ENCODE measurements around the gene TCAP.
"Not testable (repeated sequence)": the region's sequence is repeated elsewhere in the genome, so short reads cannot be mapped to it uniquely, and the experiment has no call there.

The TCAP gene

DNA sequence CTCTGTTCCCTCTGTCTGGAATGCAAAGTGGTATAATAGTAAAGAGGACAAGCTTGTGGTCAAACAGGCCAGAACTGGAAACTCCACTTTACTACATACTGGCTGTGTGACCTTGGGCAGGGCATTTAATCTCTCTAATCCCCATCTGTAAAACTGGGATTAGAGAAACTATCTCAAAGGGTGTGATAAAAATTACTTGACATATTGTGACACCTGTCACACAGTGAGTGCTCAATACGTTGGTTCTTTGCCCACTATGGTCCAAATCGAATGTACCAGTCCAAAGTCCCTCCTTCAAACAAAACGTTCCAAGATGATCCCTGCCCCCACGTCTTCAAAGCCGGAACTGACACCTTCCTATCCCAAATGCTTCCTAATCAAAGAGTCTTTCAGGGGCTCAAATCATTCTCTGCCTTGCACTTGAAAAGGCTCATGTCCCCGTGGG, 22.0 kb downstream of the TCAP start:
- DNase-seq: no peak

DNA sequence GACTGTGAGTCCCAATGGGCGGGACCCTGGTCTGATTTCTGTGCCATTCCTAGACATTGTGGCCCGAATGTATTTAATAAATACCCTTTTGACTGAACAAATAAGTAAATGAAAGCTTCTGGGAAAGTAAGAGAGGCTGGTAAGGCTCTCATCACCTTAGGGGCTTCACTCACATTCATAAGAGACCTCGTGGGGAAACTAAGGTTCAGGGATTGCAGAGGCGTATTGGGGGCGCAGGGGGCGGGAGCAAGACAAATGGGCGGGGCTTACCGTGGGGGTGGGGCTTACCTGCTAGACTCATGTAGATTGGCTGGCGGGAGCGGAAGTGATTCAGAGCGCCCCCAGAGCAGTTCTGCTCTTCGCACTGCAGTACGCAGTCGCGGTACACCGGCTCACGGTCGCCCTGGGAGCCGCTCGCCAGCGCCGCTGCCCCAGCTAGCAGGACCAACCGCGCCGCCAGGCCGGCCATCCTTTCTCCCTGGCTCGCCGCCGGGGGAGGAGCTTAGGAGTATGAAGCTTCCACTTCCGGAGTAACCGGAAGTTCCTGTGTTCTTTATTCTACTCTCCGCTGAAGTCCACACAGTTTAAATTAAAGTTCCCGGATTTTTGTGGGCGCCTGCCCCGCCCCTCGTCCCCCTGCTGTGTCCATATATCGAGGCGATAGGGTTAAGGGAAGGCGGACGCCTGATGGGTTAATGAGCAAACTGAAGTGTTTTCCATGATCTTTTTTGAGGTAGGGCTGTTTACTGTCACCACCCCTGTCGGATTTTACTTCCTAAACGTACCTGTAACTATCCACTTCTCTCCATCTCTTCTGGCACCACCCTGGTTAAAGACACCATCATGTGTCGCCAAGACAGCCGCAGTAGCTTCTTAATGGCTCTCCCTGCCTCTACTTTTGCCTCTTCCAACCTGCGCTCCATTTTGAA, 22.7 kb downstream of the TCAP start, which contains the start of gene PGAP3:
TSS of gene PGAP3 (minus strand) at position 512 of the 929 bp plus-strand sequence. CDS start at position 469, 43 bp downstream.
- peak; percentile 76 to 78 for DNase-seq

DNA sequence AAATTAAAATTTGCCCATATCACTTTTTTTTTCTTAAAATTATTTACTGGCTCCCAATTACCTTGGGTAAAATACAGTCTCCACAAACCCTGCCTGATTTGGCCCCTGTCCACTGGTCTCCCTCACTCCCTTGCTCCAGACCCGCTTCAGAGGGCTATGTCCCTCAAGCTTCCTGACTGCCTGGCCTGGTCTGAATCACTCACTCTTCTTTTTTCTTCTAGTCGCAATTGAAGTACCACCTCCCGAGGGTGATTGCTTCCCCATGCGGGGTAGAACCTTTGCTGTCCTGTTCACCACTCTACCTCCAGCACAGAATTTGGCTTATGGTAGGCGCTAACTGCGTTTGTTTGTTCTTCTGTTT, 23.3 kb downstream of the TCAP start:
- DNase-seq: no peak

DNA sequence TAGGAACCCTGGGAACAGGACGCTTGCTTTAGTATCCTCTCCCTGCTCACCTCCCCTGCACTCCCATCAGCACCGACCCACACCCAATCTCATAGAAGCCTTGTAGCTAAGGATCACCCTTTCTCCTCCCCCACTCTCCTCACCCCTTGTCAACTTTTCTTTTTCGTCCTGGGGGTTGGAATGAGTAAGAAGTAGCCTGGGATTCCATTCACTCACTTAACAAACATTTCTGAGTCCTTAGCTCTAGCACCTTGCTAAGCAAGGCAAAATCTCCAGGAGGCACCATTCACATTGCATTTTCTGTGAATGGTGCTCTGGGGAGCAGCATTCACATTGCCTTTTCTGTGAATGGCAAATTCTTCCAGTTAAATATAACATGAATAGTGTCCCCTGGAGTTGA, 23.8 kb downstream of the TCAP start:
- DNase-seq: no peak

DNA sequence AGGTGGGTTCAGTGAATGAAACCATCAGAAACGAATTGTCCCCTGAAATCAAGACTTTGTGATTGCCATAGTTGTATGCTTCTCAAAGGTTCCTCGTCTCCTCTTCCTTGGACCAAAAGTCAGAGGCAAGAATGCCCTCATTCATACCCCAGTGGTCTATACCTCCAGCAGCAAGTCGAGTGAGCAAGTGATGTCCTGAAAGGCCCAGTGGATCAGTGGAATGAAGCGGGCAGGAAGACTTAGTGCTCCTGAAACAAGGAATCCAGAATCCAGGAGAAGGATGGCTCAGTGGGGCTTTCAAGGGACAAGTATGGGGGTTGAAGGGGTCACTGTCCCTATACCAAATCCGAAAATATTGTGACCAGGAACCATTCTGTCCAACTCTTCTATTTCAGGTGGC, 29.4 kb downstream of the TCAP start:
- no peak for DNase-seq

DNA sequence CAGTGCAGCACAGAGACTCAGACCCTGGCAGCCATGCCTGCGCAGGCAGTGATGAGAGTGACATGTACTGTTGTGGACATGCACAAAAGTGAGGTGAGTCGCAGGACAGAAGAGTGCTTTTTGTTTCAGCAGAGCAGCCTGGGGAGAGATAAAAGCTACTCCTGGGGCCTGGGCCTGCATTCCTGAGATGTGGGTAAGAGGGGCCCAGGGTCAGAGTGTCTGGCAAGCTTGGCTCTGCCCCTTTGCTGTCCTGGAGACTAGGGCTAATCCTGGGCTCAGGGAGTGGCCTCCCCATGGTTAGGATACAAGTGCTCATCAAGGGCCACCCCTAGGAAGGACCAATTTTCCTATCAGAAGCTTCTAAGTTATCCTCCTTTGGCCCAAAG, 29.9 kb downstream of the TCAP start:
- DNase-seq: no peak

DNA sequence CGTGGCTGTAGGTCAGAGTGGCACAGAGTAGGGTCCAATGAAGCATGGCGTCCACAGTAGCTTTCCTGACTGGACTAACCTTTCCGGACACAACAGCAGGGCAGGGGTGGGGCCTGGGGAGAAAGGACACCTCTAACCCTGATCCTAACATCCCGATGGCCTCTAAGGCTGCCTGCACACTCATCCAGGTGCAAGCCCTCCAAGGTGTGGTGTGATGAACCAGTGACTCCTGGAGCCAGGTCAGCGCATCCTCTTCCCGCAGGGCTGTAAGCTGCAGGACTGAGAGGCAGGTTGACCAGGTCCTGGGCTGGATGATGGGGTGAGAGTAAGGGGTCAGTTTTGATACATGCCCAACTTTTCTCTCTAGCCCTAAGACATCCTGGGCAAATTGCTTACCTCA, 31.6 kb downstream of the TCAP start:
- no peak for DNase-seq

DNA sequence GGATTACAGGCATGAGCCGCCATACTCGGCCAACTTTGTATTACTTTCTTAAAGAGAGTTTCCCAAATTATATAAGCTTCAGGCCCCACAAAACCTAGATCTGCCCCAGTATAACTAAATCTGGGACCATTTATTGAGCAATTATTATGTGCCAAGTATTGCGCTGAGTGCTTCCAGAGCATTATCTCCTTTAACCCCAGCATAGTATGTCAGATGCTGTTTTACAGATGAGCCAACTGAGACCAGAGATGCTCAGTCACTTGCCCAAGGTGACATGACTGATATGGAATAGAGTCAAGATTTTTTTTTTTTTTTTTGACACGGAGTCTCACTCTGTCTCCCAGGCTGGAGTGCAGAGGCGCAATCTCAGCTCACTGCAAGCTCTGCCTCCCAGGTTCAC, 32.8 kb downstream of the TCAP start:
- DNase-seq: no peak

DNA sequence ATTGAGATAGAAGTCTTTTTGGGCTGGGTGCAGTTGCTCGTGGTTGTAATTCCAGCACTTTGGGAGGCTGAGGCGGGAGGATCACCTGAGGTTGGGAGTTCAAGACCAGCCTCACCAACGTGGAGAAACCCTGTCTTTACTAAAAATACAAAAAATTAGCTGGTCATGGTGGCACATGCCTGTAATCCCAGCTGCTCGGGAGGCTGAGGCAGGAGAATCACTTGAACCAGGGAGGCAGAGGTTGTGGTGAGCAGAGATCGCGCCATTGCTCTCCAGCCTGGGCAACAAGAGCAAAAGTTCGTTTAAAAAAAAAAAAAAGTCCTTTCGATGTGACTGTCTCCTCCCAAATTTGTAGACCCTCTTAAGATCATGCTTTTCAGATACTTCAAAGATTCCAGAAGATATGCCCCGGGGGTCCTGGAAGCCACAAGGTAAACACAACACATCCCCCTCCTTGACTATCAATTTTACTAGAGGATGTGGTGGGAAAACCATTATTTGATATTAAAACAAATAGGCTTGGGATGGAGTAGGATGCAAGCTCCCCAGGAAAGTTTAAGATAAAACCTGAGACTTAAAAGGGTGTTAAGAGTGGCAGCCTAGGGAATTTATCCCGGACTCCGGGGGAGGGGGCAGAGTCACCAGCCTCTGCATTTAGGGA, 34.1 kb downstream of the TCAP start:
- DNase-seq: not testable (repeated sequence)

DNA sequence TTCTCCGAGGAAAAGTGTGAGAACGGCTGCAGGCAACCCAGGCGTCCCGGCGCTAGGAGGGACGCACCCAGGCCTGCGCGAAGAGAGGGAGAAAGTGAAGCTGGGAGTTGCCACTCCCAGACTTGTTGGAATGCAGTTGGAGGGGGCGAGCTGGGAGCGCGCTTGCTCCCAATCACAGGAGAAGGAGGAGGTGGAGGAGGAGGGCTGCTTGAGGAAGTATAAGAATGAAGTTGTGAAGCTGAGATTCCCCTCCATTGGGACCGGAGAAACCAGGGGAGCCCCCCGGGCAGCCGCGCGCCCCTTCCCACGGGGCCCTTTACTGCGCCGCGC, 34.6 kb downstream of the TCAP start, which contains the start of gene ERBB2:
TSS of gene ERBB2 (plus strand) at position 247 of the 330 bp plus-strand sequence. CDS start 175 bp downstream, outside the sequence.
- DNase-seq: no peak

DNA sequence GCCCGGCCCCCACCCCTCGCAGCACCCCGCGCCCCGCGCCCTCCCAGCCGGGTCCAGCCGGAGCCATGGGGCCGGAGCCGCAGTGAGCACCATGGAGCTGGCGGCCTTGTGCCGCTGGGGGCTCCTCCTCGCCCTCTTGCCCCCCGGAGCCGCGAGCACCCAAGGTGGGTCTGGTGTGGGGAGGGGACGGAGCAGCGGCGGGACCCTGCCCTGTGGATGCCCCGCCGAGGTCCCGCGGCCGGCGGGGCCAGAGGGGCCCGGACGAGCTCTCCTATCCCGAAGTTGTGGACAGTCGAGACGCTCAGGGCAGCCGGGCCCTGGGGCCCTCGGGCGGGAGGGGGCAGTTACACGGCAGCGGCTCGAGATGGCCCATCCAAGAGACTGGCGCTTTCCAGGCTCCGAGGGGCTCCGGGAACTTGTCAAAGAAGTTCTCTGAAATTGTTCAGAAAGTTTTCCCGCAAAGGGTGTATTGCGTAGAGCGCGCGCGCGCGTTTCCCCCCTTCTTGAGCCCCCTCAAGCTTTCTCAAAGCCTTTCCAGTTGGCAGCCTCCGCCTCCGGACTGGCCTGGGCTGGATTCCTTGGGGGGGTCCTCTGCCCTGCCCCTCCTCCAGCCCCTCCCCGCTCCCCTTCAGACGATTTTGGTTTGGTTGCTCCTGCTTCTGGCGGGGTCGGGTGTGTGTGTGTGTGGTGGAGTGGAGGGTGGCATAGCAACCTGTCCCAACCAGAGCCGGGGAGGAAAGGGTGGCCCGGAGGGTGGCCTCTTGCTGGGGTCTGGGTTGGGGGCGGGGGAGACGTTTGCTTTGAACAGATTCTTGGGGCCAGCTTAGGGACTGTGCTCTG, 35.2 kb downstream of the TCAP start:
- DNase-seq: no peak

DNA sequence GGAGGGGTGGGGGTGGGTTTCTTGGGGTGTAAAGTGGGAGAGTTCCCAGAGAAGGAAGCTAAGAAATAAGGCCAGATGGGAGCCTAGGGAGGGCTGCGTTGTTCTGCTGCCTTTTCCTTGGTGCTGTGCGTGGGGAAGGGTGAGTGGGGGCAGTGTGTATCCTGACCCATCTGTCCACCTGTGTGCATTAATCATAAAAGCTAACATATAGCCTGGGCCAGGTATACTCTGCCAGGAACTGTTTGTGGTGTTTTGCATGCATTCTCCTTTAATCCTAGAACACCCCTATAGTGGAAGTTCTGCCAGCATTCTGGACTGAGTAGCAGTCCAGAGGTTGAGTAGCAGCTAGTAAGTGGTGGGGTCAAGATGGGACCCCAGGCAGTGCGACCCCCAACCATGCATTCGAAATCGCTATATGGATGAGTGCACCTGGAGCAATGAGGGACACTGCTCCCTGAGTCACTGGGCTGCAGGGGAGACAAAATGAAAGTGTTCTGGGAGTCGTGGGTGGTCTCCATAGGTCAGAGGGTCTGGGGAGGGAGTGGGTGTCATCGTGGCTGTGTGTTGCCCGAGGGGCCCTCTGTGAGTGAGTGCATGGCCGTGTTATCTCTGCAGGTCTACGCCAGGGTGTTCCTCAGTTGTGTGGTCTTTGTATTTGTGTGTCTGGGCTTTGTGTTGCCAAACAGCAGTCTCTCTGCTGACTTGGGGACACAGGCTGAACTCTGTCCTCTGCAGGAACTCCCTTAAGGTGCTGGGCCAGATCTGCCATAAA, 36.0 kb downstream of the TCAP start:
- no peak for DNase-seq

DNA sequence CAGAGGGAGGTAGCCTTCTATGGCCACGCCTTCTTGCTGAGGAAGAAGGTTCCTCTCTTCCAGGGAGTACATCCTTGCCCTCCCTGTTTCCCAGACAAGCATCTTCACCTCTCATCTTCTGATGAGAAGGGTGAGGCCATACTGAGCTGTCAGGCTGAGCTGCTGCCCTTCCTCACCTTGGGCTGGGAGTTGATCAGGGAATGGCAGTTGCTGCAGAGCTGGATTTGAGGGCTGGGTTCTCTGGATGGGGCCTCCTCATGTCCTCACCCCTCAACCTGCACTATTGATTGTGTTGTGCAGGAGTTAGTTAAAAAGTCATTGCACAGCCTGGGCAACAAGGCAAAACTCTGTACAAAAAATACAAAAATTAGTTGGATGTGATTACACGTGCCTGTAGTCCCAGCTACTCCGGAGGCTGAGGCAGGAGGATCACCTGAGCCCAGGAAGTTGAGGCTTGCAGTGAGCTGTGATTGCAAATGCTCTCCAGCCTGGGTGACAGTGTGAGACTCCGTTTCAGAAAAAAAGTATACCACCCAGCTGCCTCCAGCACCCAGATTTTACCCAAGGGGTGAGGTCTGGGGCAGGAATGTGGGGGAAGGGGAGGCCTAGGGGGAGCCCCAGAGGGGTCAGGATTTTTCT, 36.8 kb downstream of the TCAP start:
- no peak for DNase-seq

DNA sequence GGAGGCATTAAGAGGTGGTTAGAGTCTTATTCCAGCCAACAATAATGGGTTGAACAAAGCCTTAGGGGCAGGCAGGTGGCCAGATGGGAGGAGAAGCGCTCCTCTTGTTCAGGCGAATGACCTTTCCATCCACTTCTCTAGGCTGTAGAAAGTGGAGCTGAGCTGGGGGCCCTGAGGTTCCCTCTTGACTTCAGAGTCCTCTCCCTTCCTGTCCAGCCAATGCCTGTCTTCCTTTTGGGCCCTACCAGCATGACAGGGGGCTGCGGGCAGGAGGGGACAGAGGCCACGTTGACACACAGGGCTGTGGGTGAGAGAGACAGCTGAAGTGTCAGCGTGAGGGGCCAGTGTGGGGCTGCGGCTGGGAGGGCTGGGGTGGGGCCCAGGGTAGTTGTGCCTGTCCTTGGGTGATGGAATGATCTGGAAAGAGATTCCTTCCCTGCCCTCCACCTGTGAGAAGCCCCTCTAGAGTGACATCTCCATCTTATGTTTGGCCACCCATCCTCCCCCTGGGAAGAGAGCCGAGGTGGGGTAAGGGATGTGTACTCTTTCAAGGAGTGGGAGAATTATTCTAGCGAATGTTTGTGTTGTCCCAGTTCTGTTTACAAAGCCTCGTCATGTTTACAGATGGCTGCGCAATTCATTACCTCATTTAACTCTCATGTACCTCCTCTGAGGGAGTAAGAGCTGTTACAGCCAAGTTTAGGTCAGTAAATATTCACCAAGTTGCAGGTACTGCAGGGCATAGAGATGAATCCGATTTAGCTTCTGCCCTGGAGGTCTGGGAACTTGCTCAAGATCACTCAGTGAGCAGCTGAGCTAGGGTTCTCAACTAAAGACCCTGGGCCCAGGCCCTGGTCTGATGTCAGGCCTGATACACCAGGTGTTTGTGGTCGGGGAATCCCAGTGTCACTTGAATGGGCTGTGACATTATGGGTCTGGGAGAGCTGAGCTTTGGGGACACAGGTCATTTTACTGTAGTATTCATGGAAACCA, 38.0 kb downstream of the TCAP start:
- DNase-seq: no peak

DNA sequence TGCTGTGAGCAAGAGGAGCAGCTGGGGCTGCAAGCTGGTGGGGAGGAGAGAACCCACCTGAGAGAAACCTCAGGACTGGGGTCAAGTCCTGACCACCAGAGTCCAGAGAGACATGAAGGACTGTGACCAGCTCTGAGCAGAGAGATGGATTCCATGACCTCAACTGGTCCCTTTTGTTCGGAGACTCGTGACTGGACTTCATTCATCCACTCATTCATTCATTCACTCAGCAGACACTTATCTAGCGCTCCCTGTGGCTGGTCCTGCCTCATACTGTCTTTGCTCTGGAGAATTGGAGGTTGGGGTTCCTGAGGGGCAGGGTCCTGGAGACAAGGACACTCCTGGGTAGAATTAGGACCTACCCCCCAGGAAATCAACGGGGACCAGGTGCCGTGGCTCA, 38.8 kb downstream of the TCAP start:
- DNase-seq: no peak

DNA sequence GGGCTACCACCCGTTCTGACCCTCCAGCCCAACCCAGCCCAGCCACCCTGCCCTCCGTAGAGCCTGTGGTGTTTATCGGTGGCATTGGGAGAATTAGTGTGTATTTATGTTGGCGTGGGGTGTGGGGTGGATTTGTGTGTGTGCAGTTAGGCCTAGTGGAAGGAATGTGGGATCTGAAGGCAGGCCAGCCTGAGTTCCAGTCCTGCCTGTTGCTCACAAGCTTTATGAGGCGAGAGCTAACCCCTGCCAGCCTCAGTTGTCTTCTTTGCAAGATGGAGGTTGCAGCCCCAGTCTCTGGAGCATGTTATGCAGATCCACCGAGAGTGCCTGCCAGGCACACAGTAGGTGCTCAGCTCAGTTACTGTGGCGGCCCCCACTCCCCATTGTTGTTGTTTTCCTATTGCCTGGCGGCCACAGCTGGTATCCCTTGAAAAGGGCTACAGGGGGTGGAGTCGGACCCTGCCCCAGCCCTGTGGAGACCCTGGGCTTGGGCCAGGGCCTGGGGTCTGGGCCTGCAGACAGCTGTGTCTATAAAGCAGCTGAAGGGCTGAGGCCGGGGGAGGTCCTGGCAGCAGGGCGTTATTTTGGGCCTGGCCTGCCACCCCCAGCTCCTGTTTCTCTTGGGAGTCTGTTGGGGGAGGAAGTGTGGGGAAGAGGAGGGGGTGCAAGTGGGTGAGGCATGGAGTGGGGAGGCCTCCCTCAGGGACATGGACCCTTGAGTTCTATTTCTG, 39.8 kb downstream of the TCAP start:
- no peak for DNase-seq

DNA sequence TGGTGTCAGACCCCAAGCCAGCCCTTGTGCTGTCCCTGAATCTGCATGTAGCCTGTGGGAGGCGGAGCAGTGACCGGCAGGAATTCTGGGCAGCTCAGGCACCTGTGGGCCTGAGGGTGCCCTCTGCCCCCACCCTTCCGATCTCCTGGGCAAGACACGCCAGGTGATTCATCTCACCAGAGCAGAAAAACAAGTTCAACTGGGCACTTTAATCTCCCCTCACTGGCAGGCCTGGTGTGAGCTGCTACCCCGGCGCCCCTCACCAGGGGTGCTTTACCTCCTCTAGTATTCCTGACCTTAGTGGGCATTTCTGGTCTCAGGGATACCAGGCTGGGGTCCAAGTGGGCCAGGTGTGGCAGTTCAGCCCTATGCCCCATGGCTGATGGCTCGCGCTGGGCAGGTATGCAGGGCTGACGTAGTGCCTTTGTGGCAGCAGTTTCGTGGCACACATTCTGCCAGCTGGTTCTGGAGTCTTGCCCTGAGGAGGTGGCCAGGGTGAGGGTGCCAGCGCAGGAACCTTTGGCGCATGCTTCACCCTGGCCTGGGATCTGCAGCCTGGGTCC, 40.7 kb downstream of the TCAP start:
- DNase-seq: no peak

DNA sequence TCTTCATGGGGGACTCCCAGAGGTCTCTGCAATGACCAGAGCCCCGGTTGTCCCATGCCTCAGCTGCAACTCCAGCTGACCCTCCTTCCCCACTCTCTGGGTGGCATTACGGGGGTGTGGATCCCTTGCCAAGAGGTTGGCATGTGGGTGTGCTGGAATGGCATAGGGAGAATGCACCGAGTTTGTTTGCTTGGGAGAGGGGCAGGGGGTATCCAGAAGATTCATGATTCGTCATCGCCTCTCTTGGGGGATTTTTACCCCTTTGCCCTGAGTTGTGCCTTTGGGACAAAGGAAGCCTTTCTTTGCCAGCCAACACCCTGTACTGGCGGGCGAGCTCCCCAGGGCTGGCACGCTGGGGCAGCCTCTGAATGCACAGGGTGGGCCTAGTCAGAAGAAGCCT, 41.2 kb downstream of the TCAP start:
- DNase-seq: no peak

DNA sequence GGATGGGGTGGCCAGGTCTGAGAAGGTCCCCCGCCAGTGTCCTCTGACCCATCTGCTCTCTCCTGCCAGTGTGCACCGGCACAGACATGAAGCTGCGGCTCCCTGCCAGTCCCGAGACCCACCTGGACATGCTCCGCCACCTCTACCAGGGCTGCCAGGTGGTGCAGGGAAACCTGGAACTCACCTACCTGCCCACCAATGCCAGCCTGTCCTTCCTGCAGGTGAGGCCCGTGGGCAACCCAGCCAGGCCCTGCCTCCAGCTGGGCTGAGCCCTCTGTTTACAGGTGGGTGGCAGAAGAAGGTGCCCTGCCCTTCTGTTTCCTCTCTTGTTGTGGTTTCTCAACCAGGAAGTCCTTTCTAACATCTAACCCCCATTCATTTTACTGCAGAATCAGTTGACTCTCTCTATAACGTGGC, 41.8 kb downstream of the TCAP start:
- no peak for DNase-seq
